Stimulated activated CD4-positive, alpha-beta T cell treated with anti-CD3 and anti-CD28 coated beads, TNF-alpha, amount 100 ng/mL, for 24 hours (primary cell): ENCODE measurements around the gene CHN2.
"Not testable (repeated sequence)": the region's sequence is repeated elsewhere in the genome, so short reads cannot be mapped to it uniquely, and the experiment has no call there.

Experiments
- DNase-seq, 3 experiments: peaks; one replicate each; pipeline ENCODE4 v3.0.0-alpha.2; 2020; ENCODE audit warnings: low read depth in 3 of 3

Gene CHN2

DNA sequence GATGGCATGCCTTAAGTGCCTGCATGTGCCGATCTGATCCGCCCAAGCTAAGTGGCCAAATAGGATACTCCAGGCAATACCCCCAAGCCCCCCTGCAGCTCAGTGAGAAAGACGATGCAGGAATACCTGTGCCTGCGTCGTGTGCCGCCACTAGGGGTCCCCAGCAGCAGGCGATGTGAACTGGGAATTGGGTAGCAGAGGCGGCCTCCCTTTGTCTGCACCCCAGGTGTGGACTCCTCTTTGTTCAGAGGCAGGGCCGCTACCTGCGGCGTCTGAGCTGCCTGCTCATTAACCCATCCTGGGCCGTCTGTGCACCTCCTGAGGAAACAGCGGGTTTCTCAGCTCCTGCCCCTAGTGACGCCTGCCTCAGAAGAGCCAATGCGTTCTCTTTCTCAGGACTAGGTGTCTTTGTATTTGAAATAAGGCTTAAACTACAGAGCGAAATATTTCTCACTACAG is 4.8 kb upstream of the CHN2 start:
- peak in 2 of 3 experiments; percentile 22 to 48 for DNase-seq

DNA sequence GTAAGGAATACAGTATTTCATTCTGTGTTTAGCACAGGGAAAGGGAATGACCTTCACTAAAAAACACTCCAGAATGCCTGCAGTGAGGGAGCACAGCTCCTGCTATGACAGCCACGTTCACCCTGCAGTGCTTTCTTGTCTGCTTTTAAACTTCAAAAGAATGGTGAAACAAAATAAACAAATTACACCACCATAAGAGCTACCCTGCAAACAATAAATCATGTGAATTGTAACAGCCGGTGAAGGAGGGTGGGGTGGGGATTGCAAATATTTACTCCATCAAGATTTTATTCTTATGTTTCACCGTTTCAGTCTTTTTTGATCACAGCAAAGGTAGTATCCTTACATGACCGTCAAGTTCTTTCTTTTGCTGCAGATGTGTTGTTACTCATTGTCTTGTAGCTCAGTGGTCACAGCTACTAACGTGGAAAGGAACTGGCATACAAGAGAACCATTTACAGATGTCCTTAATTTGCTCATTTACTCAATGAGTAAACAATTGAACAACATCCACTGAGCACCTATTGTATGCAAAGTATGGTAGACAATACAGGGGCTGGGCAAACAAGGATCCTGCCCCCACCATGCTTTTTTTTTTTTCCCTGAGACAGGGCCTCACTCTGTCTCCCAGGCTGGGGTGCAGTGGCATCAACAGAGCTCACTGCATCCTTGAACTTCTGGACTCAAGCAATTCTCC is 4.1 kb upstream of the CHN2 start:
- DNase-seq, result no peak

GRCh38 chr7:29192323-29192722 is 2.3 kb upstream of the CHN2 start:
- no peak for DNase-seq

- DNase-seq, result no peak
These were observed 1.8 kb upstream of the CHN2 start for GRCh38 chr7:29192811-29193210.

DNA sequence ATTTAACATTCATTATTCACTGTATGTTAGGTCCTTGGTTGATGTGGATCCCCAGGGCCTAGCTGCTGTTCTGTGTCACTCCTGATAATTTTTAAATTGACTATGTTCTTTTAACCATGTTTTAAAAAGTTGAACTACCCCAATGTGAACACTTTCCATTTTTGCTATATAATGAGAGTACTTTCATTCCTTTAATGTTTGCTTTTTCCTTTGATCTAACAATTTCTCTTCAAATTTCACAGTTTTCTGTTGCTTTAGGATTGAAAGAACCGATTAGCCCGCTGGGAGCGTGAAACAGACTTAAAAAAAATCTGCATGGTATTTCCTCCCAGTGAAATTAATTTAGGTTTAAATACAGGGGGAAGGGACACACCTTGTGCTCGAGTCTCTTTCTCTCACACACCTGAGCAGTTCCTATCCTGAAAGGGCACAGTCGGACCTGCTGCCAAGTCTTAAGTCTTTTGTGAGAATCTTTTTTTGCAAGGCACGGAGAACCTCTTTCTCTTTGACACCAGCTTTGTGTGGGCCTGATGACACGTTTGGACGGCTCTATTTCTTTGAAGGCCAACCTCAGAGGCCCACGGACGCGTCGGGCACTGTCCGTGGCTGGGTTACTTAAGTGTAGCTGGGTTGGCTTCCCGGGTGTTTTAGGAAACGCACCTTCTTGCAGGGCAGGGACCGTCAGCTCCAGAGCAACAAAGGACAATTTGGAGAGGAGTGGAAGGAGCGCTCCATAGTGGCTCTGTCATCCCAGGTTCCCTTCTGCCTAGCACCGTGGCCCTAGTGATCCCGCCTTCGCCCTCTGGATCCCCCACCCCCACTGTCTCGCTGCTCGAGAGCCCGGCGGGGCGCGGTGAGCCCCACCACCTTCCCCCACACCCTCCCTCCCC is 1.0 kb upstream of the CHN2 start:
- DNase-seq, result no peak

- DNase-seq, result no peak
These were observed 375 bp upstream of the CHN2 start for GRCh38 chr7:29194206-29194593.

- DNase-seq, result no peak
These were observed 1.6 kb downstream of the CHN2 start for GRCh38 chr7:29196191-29196590.

- no peak for DNase-seq
These were observed 2.5 kb downstream of the CHN2 start for GRCh38 chr7:29196971-29197595.

- no peak for DNase-seq
These were observed 3.3 kb downstream of the CHN2 start for GRCh38 chr7:29197916-29198315.

DNA sequence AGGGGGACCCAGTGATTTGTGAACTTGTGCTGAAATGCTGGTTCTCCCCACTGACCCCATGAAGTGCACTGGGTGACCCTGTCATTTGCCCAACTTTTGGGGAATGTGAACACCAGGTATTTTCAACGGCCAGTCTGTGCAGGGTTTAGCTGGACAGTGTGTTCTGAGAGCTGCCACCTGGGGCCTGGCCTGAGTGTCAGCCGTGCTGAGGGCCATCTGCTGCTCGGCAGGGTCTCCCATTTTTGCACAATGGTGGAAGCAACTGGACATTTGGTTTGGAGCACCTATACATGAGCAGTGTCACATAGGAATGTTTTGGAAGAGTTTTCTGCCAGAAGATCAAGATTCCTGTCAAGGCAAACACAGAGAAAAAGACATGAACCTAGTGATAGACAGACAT is 5.2 kb downstream of the CHN2 start:
- no peak for DNase-seq

DNA sequence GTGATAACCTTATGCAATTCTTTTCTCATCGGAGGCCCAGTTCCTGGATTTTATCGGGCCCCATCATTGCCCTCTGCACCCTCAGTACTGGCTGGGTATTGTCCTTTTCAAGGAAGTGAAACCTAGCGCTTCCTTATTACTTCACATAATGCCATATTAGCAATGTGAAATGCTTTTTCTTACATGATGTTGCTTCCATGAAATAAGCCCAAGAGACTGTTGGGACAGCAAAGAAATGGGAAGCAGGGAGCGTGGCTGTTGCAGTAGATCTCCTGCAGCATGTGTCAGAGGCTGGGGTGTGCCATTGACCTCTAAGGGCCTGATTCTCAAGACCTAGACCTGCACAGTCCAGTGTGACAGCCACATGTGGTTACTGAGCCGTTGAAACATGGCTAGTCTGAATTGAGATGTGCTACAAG is 8.1 kb downstream of the CHN2 start:
- no peak for DNase-seq

GRCh38 chr7:29204491-29205272 is 10.1 kb downstream of the CHN2 start:
- DNase-seq, result no peak

- DNase-seq, result no peak
These were observed 12.7 kb downstream of the CHN2 start for GRCh38 chr7:29207162-29207801.

- no peak for DNase-seq
These were observed 14.1 kb downstream of the CHN2 start for GRCh38 chr7:29208410-29209250.

- DNase-seq, result no peak
These were observed 15.2 kb downstream of the CHN2 start for GRCh38 chr7:29209745-29210144.

DNA sequence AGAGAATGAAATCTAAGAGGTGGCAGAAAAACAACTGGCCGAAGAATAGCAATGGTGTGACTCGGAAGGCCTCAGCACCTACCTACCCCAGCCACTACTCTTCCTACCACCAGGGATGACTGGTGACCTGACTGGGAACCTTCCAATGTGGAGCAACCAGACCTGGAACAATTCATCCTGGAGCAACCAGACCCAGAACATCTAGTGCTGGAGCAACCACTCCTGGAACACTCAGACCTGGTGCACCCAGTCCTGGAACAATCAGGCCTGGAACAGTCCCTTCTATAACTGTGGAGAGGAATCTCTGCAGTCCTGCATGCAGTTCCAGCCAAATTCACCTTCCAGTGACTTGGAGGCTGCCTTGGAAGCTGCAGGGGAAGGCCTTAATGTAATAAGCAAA is 18.2 kb downstream of the CHN2 start:
- not testable (repeated sequence) for DNase-seq

- DNase-seq, result no peak
These were observed 19.5 kb downstream of the CHN2 start for GRCh38 chr7:29214056-29214455.

- DNase-seq, result no peak
These were observed 20.2 kb downstream of the CHN2 start for GRCh38 chr7:29214816-29215215.

DNA sequence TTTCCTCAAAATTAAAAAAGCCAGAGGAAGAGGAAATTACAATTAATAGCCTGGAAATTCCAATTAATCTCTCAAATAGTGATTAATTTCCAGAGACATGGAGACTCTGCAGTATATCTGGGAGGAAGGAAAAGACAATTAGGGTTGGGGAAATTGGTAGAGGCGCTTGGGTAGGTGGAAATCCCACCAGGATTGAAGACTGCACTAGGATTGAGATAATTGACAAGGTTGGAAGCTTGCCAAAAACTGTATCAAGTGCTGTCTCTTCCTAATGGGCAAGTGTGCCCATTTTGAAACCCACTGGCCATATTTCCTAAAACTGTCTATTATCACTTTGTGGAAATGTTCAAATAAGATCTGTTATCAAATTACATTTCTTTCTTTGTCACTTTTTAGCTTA is 21.6 kb downstream of the CHN2 start:
- no peak for DNase-seq

DNA sequence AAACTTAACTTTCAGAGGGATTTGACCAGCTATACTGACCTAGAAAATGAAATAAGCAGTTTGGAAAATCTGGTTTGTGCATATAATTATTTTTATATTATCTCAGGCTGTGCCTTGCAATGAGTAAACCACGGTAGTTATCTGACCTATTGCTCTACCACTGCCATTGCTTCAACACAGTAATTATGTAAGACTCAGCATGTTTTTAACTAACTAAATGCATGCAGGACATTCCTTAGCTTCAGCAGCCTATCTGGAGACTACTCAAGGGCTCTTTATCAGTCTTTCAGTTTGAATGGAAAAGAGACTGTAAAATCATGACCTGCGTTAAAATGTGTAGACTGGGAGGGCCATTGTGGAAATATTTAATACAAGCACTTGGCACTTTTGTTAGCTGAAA is 22.5 kb downstream of the CHN2 start:
- DNase-seq, result no peak
